ENCODE results near the gene MSI2.
A peak's percentile ranks its signal among the peaks of the same experiment; 100 is the strongest.

The MSI2 gene

DNA sequence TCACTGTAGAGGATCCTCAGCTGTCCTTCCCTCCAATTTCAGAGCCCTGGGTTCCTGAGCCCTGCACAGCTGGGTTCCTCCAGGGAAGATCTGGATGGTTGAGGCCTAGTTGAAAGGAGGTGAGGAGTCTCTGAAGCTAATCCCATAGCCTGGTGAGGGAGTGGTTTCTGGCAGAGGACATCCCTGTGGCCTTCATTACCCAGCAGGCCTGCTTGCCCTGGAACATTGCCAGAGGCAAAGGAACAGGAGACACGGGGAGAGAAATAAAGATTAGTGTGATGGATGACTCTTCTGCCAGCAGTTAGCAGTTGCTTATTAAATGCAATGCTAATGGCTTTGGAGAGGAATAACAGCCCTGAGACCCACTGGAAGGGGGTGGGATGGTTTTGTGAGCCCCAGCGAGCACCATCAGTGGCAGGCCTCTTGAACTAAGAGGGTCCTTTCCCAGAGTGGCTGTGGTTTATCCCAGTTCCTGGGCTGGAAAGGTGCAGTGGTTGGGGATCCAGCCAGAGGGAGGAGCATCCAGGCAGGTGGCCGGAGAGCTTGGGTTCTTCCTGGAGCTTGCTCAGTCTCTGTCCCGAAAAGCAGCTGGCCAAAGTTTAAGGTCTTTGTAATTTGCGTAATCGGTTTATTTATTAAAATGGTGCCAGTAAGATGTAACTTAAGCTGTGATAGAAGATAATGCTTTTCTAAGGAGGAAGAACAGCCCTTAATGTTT, 279.1 kb downstream of the MSI2 start:
- Histone ChIP-seq H3K9me3 (no peaks in the 10 kb centered on the region), H3K27me3 (ENCODE audit: low read depth) (no peaks in the 10 kb centered on the region), H3K4me3 (no peak overlapping the region), H3K36me3 (replicated peaks) (no peaks in the 10 kb centered on the region), H3K4me1 (no peaks in the 10 kb centered on the region; the same call in none of the 2 replicates)
- DNase-seq (ENCODE audit: low spot score in 2 of 2): peak in 1 of 2 experiments; percentile 46
- in situ Hi-C loops (cut with MboI; ENCODE audit: low sequenced_read_pairs): no loop called here

DNA sequence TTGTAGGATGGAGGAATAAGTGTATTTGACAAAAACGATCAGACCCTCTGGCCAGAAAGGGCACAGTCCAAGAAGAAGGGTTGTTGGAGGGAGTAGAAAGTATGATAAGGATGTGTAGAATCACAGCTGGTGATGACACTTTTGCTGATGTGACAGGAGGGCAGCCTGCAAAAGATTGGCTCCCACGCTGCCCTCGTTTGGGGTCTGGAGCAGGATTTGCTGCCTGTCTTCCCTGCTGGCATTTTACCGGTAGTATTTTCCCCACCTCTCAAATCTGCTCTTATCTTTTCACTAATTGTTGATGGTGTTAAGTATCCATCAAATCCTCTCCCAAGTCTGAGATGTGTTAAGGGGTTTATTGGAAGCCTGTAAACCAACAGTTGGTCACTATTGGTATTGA, 280.0 kb downstream of the MSI2 start:
- Histone ChIP-seq H3K36me3 (replicated peaks) (no peaks in the 10 kb centered on the region), H3K9me3 (no peaks in the 10 kb centered on the region), H3K4me3 (no peak overlapping the region), H3K27me3 (ENCODE audit: low read depth) (no peaks in the 10 kb centered on the region), H3K4me1 (no peaks in the 10 kb centered on the region; the same call in none of the 2 replicates)
- no peak for DNase-seq (ENCODE audit: low spot score in 2 of 2)
- in situ Hi-C loops (cut with MboI; ENCODE audit: low sequenced_read_pairs): no loop called here

DNA sequence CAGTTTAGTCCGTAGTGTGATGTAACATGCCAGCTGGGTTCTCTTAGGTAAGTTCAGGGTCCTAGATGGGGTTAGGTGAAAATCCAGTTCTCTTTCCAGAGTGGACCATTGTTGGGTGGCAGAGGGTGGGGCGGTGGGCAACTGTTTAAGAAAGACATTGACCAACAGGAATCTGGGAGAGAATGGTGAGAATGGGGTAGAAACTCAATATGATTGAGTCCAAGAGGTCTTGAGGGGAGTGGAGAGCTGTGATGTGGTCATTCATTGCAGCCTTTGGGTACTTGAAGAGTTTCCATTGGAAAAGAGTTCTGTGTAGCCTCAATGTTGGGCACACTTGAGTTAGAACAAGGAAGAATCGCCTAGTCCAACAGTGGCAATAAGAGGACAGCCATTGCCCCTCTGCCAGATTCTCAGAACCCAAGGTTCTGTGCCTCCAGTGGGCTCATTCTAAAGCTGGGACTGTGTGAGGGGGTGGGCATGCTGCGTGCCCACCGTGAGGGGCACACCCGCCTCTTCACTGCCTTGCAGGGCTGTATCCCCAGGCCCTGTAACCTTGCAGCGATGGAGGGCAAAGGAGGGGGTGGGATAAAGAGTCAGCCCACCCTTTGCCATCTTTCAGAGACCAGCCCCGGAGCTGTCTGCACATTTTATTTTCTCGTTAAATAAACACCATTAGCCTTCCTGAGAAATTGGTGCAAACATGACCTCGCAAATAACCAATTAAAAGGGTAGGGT, 280.6 kb downstream of the MSI2 start:
- Histone ChIP-seq H3K36me3 (replicated peaks) (no peaks in the 10 kb centered on the region), H3K4me1 (no peaks in the 10 kb centered on the region; the same call in none of the 2 replicates), H3K9me3 (no peaks in the 10 kb centered on the region), H3K4me3 (no peak overlapping the region), H3K27me3 (ENCODE audit: low read depth) (no peaks in the 10 kb centered on the region)
- in situ Hi-C loops (cut with MboI; ENCODE audit: low sequenced_read_pairs): no loop called here
- DNase-seq (ENCODE audit: low spot score in 2 of 2): no peak

DNA sequence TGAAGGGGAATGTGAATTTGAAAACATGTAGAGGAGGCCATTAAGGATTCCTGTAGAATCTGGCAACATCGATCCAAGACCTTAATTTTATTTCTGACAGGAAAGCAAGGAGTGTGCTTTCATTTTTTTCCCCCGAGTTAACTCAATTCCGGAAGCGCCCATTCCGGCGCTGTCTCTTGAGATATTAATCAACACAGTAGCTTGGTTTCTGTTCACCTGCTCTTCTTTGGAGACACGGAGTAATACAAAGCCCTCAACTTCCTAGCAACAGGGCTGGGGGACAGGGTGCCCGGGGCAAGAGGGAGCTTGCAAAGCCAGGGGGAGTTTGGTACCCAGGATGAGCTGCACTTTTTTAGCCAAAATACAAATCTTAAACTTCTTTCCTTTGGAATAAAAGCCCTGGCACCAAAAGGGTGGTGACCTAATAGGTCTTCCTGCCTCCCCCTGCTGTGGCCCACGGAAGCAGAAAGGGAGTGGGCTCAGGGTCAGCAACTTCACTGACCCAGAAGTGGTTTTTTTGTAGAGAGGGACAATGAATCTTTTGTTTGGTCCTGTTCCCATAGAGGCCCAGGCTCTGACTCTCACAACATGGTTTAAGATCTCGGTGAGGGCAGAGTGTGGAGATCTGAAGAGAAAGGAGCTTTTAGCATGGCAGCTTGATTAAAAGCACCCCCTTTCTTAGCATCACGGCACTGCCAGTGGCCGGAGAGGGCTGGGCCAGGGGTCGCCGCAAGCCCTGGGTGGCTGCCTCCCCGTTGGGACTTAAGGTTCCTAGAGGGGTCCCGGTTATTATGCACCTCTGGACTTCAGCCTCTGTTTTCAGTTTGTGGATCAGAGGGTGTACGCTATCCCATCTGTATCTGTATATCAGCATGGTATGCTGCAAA, 281.4 kb downstream of the MSI2 start:
- Histone ChIP-seq H3K4me1 (no peaks in the 10 kb centered on the region; the same call in none of the 2 replicates), H3K9me3 (no peaks in the 10 kb centered on the region), H3K36me3 (replicated peaks) (no peaks in the 10 kb centered on the region), H3K27me3 (ENCODE audit: low read depth) (no peaks in the 10 kb centered on the region), H3K4me3 (no peak overlapping the region)
- DNase-seq (ENCODE audit: low spot score in 2 of 2): no peak
- in situ Hi-C loops (cut with MboI; ENCODE audit: low sequenced_read_pairs): no loop called here

DNA sequence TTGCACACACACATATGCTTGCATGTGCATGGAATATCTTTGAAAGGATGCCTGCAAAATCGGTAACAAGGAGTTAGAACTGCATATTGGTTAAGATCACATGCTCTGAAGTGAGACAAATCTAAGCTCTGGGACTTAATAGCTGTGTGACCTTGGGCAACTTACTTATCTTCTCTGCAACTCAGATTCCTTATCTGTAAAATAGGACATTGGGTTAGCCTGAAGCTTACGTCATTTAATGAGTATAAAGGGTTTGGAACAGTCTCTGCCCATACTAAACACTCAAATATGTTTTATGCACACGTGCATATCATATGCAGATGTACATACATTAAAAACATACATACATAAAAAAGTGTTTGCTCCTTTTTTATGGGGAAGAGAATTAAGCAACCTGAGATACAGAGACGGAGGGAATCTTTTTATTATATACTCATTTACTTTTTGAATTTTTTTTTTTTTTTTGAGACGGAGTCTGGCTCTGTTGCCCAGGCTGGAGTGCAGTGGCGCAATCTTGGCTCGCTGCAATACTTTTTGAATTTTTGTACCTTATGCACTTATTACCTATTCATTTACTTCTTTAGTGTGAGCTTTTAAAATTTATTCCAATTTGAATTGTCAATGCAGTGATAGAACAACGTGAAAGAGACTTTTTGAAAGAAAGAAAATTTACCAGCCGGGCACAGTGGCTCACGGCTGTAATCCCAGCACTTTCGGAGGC, 282.6 kb downstream of the MSI2 start:
- Histone ChIP-seq H3K4me1 (no peaks in the 10 kb centered on the region; the same call in none of the 2 replicates), H3K4me3 (no peak overlapping the region), H3K27me3 (ENCODE audit: low read depth) (no peaks in the 10 kb centered on the region), H3K9me3 (no peaks in the 10 kb centered on the region), H3K36me3 (replicated peaks) (no peaks in the 10 kb centered on the region)
- in situ Hi-C loops (cut with MboI; ENCODE audit: low sequenced_read_pairs): no loop called here
- no peak for DNase-seq (ENCODE audit: low spot score in 2 of 2)

DNA sequence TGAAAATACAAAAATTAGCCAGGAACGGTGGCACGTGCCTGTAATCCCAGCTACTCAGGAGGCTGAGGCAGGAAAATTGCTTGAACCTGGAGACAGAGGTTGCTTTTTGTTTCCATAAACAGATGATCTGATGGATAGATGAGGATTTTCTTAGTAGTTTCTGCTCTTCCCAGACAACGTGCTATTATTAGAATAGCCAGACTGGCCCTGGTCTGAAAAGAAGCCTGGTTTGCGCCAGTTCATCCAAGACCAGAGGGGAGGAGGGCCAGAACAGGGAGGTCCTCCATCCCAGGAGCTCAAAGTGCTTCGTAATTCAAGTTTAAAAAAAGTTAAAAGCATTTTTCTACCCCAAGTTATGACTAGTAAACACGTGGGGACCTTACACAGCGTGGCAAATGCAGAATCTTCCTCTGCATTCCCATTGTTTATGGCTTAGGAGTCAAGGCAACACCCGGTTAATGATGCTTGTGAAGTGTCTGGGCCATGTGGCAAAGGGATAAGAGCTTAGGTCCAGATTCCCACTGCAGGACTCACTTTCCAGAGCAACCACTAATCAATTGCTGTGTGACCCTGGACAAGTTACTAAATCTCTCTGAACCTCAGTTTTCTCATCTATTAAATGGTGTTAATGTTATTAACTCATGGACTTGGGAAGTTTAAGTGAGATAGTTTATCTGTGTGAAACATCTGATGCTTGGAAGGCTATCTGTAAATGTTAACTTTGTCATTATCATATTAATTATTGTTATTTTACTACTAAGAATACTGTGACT, 283.4 kb downstream of the MSI2 start:
- Histone ChIP-seq H3K9me3 (no peaks in the 10 kb centered on the region), H3K4me1 (peaks cover 2% of the 10 kb centered on the region), H3K4me3 (no peak overlapping the region), H3K27me3 (ENCODE audit: low read depth) (no peaks in the 10 kb centered on the region), H3K36me3 (replicated peaks) (no peaks in the 10 kb centered on the region)
- in situ Hi-C loops (cut with MboI; ENCODE audit: low sequenced_read_pairs): no loop called here
- DNase-seq (ENCODE audit: low spot score in 2 of 2): no peak

DNA sequence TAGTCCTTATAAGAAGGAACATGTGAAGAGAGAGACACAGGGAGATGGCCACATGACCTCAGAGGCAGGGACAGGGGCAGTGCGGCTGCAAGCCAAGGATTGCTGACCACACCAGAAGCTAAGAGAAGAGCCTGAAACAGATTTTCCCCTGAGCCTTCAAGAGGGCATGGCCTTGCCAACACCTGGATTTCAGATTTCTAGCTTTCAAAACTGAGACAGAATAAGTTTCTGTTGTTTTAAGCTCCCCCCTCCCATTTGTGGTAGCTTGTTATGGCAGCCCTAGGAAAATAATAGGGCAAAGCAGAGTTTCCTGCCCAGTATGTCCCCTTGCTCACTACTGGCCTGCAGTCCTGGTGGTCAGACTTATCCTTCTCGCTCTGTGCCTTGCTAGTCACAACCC, 284.3 kb downstream of the MSI2 start:
- Histone ChIP-seq H3K36me3 (replicated peaks) (no peaks in the 10 kb centered on the region), H3K4me1 (peaks cover 11% of the 10 kb centered on the region), H3K27me3 (ENCODE audit: low read depth) (no peaks in the 10 kb centered on the region), H3K4me3 (no peak overlapping the region), H3K9me3 (no peaks in the 10 kb centered on the region)
- in situ Hi-C loops (cut with MboI; ENCODE audit: low sequenced_read_pairs): no loop called here
- no peak for DNase-seq (ENCODE audit: low spot score in 2 of 2)

DNA sequence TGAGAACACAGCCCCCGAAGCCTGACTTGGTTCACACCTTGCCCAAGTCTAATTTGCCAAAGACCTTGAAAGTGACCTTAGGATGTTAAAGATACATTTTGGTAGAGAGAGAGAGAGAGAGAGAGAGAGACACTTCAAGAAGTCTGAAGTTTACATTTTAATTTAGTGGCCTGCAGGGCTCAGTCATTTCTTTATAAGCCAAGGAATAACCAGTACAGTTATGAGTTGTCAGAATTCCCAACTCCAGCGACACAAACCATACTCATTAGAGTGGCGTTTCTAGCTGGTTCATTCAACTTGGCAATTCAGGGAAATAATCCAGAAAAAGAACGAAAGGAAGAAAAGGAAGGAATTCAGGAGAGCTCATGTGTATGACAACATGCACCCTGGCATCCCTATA, 284.7 kb downstream of the MSI2 start:
- H3K4me3 ChIP-seq: no peak overlapping the region

DNA sequence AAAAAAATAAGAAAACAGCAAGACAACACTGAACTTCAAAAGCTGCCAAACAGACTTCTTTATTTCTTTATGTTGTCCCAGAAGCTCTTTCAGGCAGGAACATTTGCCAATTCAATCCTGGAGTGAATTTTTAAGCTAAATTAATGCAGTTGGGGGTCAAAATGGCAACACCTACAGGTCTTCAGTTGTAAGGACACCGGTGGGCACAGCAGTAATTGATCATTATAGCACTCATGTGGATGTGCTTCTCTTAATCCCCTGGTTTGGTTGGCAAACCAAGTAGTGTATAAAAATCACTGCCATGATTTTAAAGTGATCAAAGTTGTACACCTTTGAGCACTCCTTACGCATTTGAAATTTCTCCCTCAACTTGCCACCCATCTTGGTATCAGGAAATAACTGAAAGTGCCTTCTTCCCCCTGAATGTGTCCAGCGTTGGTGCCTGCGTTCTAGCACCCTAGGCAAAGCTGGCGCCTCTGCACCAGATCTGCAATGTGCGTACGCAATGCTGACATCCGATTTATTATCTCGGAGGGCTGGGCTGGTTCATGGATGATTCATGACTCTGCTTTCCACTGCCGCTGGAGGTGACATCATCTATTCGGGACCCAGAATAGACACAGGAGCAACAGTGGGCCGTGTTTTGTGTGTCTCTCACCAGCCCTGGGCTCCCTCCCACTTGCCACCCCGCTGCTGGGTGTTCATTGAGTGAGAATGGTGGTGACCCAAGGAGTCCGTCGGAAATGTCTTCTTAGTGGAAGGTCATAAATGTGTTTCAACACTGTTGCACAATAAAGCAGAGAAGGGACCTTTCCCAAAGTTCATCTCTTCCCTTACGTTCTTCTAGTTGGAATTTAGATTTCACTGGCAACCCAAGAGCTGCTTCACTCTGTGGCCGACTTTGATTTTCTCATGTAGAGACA, 285.4 kb downstream of the MSI2 start:
- no peaks in the 10 kb centered on the region for H3K27me3 ChIP-seq (ENCODE audit: low read depth)
- no peaks in the 10 kb centered on the region for H3K9me3 ChIP-seq
- no peak for DNase-seq (ENCODE audit: low spot score in 2 of 2)
- in situ Hi-C loops (cut with MboI; ENCODE audit: low sequenced_read_pairs): no loop called here
- H3K36me3 ChIP-seq (replicated peaks): no peaks in the 10 kb centered on the region
- H3K4me3 ChIP-seq: no peak overlapping the region
- peaks cover 19% of the 10 kb centered on the region for H3K4me1 ChIP-seq

More for the DNA sequence above, 284.7 kb downstream of the MSI2 start:
- in situ Hi-C loops (cut with MboI; ENCODE audit: low sequenced_read_pairs): no loop called here
- peaks cover 16% of the 10 kb centered on the region for H3K4me1 ChIP-seq
- no peaks in the 10 kb centered on the region for H3K27me3 ChIP-seq (ENCODE audit: low read depth)
- H3K36me3 ChIP-seq (replicated peaks): no peaks in the 10 kb centered on the region
- no peaks in the 10 kb centered on the region for H3K9me3 ChIP-seq
- no peak for DNase-seq (ENCODE audit: low spot score in 2 of 2)

DNA sequence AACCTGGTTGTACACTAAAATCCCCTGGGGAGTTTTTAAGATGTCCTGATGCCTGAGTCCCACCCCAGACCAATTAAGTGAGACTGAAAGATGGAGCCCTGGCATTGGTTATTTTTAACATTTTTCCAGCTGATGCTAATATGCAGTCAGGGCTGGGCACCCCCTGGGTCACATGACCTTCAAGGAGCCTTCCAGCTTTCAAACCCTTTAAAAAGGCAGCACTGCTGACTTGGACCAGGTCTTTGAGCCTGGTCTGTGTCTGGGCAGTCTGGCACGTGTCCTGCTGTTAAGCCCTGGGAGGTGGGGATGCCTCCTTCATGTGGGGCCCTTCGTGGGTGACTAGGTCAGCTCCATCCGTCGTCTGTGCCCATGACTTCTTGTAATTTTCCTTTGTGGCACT, 286.2 kb downstream of the MSI2 start:
- Histone ChIP-seq H3K4me1 (peaks cover 19% of the 10 kb centered on the region), H3K4me3 (no peak overlapping the region), H3K27me3 (ENCODE audit: low read depth) (no peaks in the 10 kb centered on the region), H3K9me3 (no peaks in the 10 kb centered on the region), H3K36me3 (replicated peaks) (no peaks in the 10 kb centered on the region)
- in situ Hi-C loops (cut with MboI; ENCODE audit: low sequenced_read_pairs): no loop called here
- DNase-seq (ENCODE audit: low spot score in 2 of 2): no peak

DNA sequence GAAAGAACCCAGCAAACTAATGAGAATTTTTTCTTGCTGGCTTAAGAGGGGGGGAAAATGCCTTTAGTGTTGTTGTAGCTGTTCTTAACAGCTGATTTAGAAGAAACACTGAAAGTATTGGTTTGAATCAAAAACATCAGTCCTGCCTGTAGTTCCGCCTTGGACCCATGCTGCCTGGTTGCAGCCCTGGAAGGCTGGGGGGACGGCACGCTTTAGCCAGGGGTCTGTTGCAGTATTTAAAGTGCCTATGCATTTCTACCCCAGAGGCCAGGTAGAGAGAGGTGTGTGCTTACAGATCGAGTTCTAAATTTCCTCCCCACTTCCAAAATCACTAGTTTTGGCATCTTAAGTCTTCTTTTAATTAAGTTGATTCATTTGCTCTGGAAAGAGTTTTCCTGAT, 286.9 kb downstream of the MSI2 start:
- DNase-seq (ENCODE audit: low spot score in 2 of 2): no peak
- H3K36me3 ChIP-seq (replicated peaks): no peaks in the 10 kb centered on the region
- H3K9me3 ChIP-seq: no peaks in the 10 kb centered on the region
- no peaks in the 10 kb centered on the region for H3K27me3 ChIP-seq (ENCODE audit: low read depth)
- in situ Hi-C loops (cut with MboI; ENCODE audit: low sequenced_read_pairs): no loop called here
- H3K4me1 ChIP-seq: peaks cover 19% of the 10 kb centered on the region
- H3K4me3 ChIP-seq: no peak overlapping the region

DNA sequence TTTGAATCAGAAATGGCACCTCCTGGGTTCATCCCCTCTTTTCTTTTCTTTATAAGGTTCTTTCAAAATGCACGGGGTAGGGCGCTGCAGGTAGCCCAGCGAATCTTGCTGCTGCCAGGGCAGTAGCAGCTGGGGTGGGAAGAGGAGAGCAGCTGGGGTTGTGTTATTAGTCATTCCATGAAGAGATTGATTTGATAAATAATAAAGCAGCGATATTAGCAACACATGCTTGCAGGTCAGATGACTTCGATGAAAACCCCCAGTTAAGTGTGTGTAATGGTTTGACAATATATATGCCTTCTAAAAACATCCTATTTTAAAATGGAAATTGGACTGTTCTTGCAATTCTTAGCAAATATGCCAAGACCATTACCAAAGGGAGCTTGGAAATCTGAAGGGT, 288.1 kb downstream of the MSI2 start:
- H3K9me3 ChIP-seq: no peaks in the 10 kb centered on the region
- peaks cover 19% of the 10 kb centered on the region for H3K4me1 ChIP-seq
- no peak overlapping the region for H3K4me3 ChIP-seq
- H3K27me3 ChIP-seq (ENCODE audit: low read depth): no peaks in the 10 kb centered on the region
- no peaks in the 10 kb centered on the region for H3K36me3 ChIP-seq (replicated peaks)
- no peak for DNase-seq (ENCODE audit: low spot score in 2 of 2)
- in situ Hi-C loops (cut with MboI; ENCODE audit: low sequenced_read_pairs): no loop called here
